D721Med (cell line): ENCODE data around the gene ART4.
A peak's percentile ranks its signal among the peaks of the same experiment; 100 is the strongest.

ENCODE experiments used
- DNase-seq: peaks from one replicate; pipeline ENCODE4 v3.0.0; 2011; ENCODE audit warnings: low spot score; ENCODE audit not compliant: insufficient read length
- FAIRE-seq: peaks from 2 replicates; lab custom pipeline; 2011; peaks lifted over from hg19 to GRCh38; lab: Jason Lieb, UNC
- TF ChIP-seq, protein P1 (sequence below): IDR thresholded peaks from 2 replicates; pipeline ENCODE4 v1.5.1; 2012; ENCODE audit warnings: mild to moderate bottlenecking, control low read depth; ENCODE audit not compliant: insufficient read depth; ENCODE audit errors: missing control alignments

Gene ART4

GRCh38 chr12:14780859-14781258 lies 62.5 kb downstream of the ART4 start:
- no peak for DNase-seq

DNA sequence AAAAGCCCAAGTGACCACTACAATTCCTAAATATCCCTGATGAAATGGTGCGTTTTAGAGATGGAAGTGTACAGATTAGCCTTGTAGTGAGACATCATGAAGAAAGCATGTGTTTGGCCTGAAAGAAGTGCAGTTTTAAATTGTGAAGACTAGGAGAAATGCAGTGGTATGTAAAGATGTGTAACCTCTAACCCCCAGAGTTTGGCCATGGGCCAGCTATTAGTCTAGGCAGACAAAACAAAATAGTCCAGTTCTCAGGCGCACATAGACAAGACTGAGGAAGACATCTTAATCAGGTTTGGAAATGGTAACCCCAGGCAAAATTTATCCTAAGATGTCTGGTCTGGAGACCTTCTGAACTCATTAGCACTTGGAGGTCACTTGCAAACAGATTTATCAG lies 63.5 kb downstream of the ART4 start:
- DNase-seq = no peak
- no peak for FAIRE-seq
- TF ChIP-seq, protein P1, sequence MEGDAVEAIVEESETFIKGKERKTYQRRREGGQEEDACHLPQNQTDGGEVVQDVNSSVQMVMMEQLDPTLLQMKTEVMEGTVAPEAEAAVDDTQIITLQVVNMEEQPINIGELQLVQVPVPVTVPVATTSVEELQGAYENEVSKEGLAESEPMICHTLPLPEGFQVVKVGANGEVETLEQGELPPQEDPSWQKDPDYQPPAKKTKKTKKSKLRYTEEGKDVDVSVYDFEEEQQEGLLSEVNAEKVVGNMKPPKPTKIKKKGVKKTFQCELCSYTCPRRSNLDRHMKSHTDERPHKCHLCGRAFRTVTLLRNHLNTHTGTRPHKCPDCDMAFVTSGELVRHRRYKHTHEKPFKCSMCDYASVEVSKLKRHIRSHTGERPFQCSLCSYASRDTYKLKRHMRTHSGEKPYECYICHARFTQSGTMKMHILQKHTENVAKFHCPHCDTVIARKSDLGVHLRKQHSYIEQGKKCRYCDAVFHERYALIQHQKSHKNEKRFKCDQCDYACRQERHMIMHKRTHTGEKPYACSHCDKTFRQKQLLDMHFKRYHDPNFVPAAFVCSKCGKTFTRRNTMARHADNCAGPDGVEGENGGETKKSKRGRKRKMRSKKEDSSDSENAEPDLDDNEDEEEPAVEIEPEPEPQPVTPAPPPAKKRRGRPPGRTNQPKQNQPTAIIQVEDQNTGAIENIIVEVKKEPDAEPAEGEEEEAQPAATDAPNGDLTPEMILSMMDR = no peak

More at GRCh38 chr12:14780859-14781258, 62.5 kb downstream of the ART4 start:
- no peak for FAIRE-seq
- TF ChIP-seq, protein P1 = no peak

GRCh38 chr12:14777271-14777670 lies 66.1 kb downstream of the ART4 start:
- FAIRE-seq (no peak), DNase-seq (no peak)
- TF ChIP-seq, protein P1 = no peak

DNA sequence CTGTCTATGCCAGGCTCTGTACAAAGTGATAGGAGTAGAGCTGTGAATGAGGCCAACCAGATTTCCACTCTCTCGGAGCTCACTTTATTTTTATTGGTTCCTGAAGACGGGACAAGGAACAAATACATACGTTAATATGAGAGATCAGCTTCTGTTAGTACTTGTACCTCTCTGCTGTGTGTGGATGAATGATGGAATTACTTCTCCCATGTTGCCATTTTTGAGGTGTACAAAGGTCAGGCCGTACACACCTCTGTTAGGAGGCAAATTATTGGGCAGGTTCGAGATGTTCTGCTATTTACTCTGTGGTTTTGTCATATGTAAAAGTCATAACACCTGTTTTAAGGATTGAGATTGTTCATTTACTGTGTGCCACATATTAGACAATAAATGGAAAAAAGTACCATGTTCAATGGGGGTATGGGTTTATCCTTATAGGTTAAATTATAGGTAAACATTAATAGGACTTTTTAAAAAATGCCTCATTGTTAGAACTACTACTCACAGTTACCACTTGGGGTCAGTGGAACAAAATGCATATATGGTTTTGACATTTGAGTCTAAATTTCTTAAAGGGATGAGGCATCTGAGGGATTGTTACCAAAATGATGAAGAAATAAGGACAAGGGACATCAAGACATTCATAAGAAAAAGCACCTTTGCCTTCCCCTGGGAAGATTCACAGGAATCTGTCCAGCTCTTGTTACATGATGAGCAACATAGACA lies 66.9 kb downstream of the ART4 start:
- DNase-seq (no peak), FAIRE-seq (no peak)
- TF ChIP-seq, protein P1 = peak; percentile 14

GRCh38 chr12:14775636-14775980 lies 67.7 kb downstream of the ART4 start:
- TF ChIP-seq, protein P1 = no peak
- FAIRE-seq (no peak), DNase-seq (no peak)
